ENCODE measurements around the gene SNX11.
A peak's percentile ranks its signal among the peaks of the same experiment; 100 is the strongest.

The SNX11 gene

GRCh38 chr17:48100591-48101011, 7.0 kb upstream of the SNX11 start:
- DNase-seq: peak; percentile 75

GRCh38 chr17:48101012-48101720, 6.4 kb upstream of the SNX11 start, which contains the start of gene CBX1:
CBX1 (minus strand) TSS chr17:48101478; CDS start chr17:48077004, 24,474 bp downstream.
- peak; percentile 99 for DNase-seq

- DNase-seq: no peak
These were observed 5.4 kb upstream of the SNX11 start for GRCh38 chr17:48102043-48102750.

GRCh38 chr17:48102798-48103715, 4.5 kb upstream of the SNX11 start:
- DNase-seq: no peak

- DNase-seq: no peak
These were observed 3.1 kb upstream of the SNX11 start for GRCh38 chr17:48104440-48104839.

GRCh38 chr17:48106802-48107136, 797 bp upstream of the SNX11 start:
- no peak for DNase-seq

- no peak for DNase-seq
These were observed 3.2 kb downstream of the SNX11 start for GRCh38 chr17:48110761-48111160.

- no peak for DNase-seq
These were observed 4.3 kb downstream of the SNX11 start for GRCh38 chr17:48111937-48112241.

GRCh38 chr17:48113201-48113676, 5.7 kb downstream of the SNX11 start:
- DNase-seq: no peak

GRCh38 chr17:48121923-48122664, 14.5 kb downstream of the SNX11 start:
- peak; percentile 87 for DNase-seq

- peak; percentile 84 for DNase-seq
These were observed 15.1 kb downstream of the SNX11 start for GRCh38 chr17:48122665-48123045.

GRCh38 chr17:48123111-48123510, 15.5 kb downstream of the SNX11 start:
- peak; percentile 79 for DNase-seq

GRCh38 chr17:48123776-48124388, 16.3 kb downstream of the SNX11 start:
- no peak for DNase-seq

GRCh38 chr17:48125829-48126531, 18.4 kb downstream of the SNX11 start:
- DNase-seq: peak; percentile 43

- DNase-seq: no peak
These were observed 18.9 kb downstream of the SNX11 start for GRCh38 chr17:48126532-48126850.

- DNase-seq: peak; percentile 64
These were observed 19.9 kb downstream of the SNX11 start for GRCh38 chr17:48127371-48128051.

- no peak for DNase-seq
These were observed 20.8 kb downstream of the SNX11 start for GRCh38 chr17:48128400-48128799.

GRCh38 chr17:48129981-48130380, 22.4 kb downstream of the SNX11 start:
- no peak for DNase-seq

GRCh38 chr17:48131216-48131824, 23.8 kb downstream of the SNX11 start:
- DNase-seq: peak; percentile 97

- no peak for DNase-seq
These were observed 24.8 kb downstream of the SNX11 start for GRCh38 chr17:48132385-48132784.
